HG02623 (cell line): ENCODE data around the gene TMEM41A.

Source experiments
- ATAC-seq: cut with Tn5 transposase; IDR thresholded peaks from one replicate; pipeline ENCODE4 v1.9.1; 2021; ENCODE audit warnings: moderate library complexity; ENCODE audit not compliant: unreplicated experiment

The TMEM41A gene

GRCh38 chr3:185498503-185499396 lies at the start of gene TMEM41A:
TMEM41A (minus strand) TSS chr3:185499035; CDS start chr3:185498961, 74 bp downstream.
- ATAC-seq: peak; percentile 94

DNA sequence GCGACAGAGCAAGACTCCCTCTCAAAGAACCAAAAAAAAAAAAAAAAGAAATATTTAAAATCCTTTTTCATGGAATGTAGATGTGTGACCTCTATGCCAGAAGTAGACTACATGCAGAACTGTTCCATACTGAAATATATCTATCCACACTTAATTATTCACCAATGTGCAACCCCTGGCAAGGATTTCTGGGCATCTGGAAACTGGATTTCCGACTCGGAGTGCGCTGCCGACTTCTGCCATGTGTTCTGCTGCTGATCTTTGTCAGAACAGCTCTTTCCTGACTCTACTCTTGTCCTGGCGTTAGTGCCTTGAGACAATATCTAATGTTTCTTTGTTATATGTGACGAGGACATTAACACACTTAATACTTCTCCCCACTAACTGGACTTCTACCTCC lies 41.9 kb upstream of the TMEM41A start:
- ATAC-seq: no peak

- no peak for ATAC-seq
Observed at GRCh38 chr3:185539934-185540333, 41.1 kb upstream of the TMEM41A start.

DNA sequence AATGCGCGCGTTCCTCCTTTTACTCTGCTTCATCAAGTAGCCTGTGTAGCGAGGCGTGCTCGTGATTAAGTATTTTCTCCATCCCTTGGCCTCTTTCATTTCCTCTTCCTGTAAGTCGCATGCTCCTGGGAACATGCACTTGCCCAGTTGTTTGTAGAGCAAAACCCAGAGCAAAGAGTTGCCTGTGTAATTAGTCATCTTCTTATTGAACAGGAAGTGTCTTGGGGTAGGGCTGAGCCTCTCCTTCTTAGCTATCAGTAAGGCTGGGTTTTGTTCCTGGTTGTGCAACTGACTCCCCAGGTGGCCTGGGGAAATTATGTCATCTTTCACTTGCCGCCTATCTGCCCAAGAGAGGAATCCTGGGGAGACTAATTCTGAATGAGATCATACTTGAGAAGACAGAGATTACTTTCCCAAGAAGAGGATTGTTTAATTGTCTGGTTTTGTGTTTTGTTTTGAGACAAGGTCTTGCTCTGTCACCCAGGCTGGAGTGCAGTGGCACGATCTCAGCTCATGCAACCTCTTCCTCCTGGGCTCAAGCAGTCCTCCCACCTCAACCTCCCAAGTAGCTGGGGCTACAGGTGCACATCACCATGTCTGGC lies 38.6 kb upstream of the TMEM41A start:
- ATAC-seq: peak; percentile 99

DNA sequence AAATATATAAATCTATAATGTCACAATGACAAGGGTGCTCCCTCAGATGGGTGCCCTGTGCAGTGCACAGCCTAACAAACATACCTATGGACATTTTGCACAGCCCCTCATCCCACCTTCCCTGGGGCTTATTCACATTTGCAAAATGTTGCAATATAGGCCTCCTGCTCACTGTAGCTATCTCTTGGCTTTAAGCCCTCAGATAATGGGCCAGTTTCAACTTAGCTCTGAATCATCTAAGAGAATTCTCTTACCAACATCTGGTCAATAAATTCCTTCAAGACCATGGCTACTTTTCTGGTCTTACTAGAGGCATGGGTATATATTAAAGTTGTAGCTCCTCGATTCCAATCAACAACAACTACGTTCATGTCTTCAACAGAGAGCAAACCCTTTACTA lies 35.7 kb upstream of the TMEM41A start:
- ATAC-seq: no peak

- ATAC-seq: no peak
Observed at GRCh38 chr3:185532901-185533300, 34.1 kb upstream of the TMEM41A start.

DNA sequence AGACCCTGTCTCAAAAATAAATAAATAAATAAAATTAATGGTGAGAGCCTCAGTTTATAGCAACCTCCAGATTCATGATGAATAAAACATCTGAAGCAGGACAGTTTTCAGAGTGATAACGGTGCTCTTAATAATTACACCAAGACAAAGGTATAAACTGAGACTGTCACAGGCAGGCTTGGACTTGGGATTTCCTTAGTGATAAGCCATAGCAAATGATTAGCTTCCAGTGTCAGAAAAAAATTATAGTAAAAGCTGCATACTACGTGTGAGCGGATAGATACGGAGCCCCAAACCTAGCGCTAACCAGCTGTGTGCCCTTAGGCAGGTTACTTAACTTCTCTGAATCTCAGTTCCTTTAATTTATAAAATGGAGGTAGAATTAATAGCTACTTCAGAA lies 32.0 kb upstream of the TMEM41A start:
- ATAC-seq: no peak

DNA sequence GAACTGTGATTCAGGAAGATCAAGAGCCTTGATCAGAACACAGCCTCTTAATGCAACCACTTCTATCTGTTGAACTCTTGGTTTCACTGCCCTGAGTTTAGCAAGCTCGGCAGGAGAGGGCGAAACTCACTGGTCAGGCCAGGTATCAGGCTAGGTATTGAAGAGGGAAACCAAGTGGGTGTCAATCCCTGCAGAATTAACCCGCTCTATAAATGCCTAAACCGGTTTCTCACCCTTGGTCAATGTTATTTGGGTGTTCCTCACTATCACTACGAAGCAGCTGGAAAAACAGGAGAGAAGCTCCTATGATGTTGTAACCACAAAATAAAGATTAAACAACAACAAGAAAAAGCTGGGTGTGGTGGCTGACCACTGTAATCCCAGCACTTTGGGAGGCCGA lies 29.7 kb upstream of the TMEM41A start:
- no peak for ATAC-seq

DNA sequence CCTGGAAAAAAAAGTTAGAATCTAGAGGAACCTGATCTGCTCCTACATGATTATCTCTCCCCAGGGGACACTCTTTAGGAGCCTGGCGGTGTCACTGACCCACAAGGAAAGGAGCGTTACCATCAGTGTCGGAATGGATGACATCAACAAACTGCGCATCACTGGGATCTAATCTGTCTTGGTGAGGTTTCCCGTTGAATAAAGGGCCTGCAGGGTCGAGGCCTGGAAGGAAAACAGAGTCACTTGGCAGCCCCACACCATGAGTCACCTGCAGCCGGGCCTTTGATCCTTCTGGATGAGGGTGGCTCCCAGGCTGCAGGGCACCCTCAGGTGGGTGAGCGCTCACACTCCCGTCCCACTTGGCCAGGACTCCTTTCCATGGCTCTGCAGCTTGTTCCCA lies 28.5 kb upstream of the TMEM41A start:
- no peak for ATAC-seq

GRCh38 chr3:185526349-185526951 lies 27.6 kb upstream of the TMEM41A start:
- ATAC-seq: no peak

DNA sequence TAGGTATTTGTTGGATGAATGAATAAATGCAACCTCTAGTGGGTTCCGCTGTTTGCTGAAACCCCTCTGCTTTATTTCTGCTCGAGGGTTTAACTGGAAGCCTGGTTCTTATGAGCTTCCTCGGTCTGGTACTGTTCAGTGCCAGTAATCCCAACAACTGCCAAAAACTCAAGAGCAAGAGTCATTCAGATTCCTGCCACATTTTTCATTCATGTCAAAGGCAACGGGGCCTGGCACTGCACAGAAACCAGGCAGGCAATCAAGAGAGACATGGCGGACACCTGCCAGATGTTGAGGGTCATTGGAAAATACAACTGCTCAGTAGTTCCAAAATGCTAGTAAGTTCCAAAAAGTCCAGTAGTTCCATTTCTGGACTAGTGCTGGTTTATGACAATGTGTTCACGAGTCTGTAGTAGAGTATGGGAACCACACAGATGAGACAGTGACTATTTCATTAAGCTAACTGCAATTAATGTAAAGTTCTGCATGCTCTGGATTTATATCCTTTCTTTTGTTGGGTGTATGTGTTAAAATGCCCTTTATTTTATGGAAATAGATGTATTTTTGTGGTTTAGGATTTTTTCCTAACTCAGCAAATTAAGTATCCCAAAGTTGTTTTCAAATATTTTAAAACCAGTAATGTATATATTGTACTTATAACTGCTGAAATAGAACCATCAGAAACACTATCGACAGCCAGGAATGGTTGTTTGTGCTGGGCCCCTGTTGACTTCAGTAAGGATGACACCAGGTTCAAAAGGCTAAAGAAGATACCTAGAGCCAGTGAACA lies 22.7 kb upstream of the TMEM41A start:
- no peak for ATAC-seq

DNA sequence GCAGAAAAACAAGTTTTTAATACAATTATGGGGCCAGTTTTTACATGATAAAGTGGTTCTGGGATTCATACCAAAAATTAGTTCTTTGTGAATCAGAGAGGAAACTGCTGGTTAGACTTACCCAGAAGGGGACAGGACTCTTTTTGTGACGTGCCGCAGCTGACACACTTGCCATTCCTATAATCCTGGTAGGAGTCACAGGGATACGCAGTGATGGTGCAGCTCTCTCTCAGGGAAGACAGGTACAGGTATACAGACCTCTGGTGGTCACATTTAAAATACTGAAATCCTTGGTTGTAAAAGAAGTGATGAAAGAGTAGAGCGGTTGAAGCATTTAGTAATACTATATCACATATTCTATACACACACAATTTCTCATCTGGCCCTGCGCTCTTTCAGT lies 20.2 kb upstream of the TMEM41A start:
- ATAC-seq: no peak

DNA sequence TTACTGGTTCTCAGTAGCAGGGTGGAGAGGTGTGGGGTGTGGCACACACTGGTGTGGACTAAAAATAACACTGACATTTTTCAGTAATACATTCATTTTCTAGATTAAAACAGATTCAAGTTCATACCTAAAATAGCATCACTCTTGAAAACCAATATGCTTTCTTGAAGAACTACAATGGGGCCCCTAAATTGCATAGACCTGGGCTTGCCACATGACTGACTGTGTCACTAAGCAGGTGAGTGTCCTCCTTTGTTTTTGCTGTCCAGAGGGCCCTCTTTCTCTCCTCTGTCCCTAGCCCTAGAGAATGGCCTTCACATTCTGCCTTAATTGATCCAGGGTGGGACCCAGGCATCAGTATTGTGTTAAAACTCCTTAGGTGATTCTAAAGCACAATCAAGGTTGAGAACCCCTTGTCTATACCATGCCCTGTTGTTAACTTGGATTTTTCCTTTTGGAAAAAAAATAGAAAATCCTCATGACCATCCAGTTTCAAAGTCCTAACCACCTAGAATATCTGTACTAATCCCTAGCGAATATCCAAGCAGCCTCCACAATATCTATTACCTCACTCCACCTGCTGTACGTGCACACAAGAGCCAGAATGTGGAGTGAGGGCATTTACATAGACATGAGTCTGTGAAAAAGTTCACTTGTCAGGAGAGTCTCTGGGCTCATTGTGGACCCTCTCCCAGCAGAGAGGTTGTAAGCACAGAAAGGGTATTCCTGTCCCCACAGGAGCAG lies 18.7 kb upstream of the TMEM41A start:
- no peak for ATAC-seq

GRCh38 chr3:185511711-185512110 lies 12.9 kb upstream of the TMEM41A start:
- no peak for ATAC-seq

- ATAC-seq: no peak
Observed at GRCh38 chr3:185508335-185508991, 9.6 kb upstream of the TMEM41A start.

DNA sequence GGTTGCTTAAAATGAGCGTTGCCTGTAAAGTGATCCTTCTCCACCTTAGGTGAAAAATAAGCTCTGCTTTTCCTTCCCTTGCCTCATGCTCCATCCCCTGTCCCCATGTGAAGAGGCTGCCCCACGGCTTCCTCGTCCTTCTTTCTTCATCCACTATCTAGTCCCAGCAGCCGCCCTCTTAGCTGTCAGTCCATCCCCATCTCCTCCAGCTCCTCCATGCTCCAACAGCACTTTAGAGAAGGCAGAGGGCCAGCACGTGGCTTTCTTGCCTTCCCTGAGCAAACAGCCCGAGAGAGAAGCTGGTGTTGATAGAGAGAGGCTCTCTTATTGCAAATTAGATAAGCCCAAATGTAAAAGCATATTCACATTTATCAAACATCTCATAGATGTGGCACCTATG lies 9.0 kb upstream of the TMEM41A start:
- ATAC-seq: no peak

- no peak for ATAC-seq
Observed at GRCh38 chr3:185504636-185505035, 5.8 kb upstream of the TMEM41A start.

- no peak for ATAC-seq
Observed at GRCh38 chr3:185503521-185503920, 4.7 kb upstream of the TMEM41A start.

DNA sequence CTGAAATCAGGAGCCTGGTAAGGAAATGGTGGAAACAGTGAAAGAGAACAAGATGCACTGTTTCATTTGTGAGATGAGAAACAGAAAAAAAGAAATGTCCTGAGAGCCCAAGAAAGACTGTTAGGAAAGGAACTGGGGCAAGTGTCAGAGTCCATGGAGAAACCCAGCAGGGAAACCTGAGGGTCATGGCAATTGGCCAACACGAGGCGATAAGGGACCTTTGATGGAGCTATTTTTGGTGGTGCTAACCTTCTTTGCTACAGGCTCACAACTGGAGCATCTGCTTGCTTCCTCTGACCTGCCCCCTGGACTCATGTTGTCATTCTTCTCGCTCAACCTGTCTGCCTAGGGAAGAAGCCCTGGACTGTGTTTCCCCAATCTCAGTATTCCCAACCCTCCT lies 4.2 kb upstream of the TMEM41A start:
- ATAC-seq: no peak

DNA sequence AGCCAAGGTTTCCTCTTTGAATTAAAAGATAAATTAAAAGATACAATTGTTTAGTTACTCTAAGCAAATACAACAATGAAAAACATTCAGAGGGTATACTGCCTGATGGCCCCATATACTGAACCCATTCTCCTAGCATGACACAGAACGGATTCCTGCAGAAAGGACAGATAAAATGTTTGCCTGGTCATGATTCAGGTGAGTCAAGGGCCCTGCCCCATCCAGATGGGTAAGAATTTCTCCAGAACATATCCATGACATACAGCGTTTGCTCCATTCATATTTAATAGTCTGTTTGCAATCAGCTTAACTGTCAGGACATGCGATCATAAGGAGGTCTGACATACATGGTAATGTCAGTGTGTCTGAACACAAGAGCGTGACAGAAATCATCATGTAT lies 8.6 kb downstream of the TMEM41A start:
- ATAC-seq: no peak
